Kidney (tissue), 14 donors: Measurements from ENCODE around the gene MED17. TPM values are rescaled to one million over a fixed set of nuclear protein-coding genes. Genes with fewer than 3 reads are reported as not detected.

ENCODE experiments used
- DNase-seq, 5 donors: peaks; one replicate each; pipeline ENCODE4 v3.0.0-alpha.2; 2013 to 2020
- FAIRE-seq: peaks from 2 replicates; lab custom pipeline; 2012; peaks lifted over from hg19 to GRCh38; lab: Jason Lieb, UNC
- H3K27ac ChIP-seq, 2 donors: one replicate each; pipeline ENCODE4 v1.7.0; 2013; ENCODE audit warnings: low read depth in 2 of 2, low read length in 2 of 2, inconsistent platforms in 1 of 2
- H3K27me3 ChIP-seq: one replicate; pipeline ENCODE4 v1.7.1; 2013; ENCODE audit warnings: low read length, inconsistent platforms; ENCODE audit not compliant: control insufficient read depth, insufficient read depth
- H3K36me3 ChIP-seq, 3 donors: one replicate each; pipeline versions ENCODE4 v1.7.0 to v1.7.1; 2013; ENCODE audit warnings: low read length in 3 of 3, control low read depth in 1 of 3, inconsistent platforms in 1 of 3; ENCODE audit not compliant: insufficient read depth in 3 of 3, control insufficient read depth in 2 of 3
- H3K4me1 ChIP-seq, 3 donors: one replicate each; pipeline versions ENCODE4 v1.7.0 to v1.7.1; 2013; ENCODE audit warnings: low read length in 3 of 3, inconsistent platforms in 1 of 3, low read depth in 1 of 3; ENCODE audit not compliant: control insufficient read depth in 2 of 3, insufficient read depth in 2 of 3
- H3K4me3 ChIP-seq, 3 donors: one replicate each; pipeline versions ENCODE4 v1.7.0 to v1.8.1; 2013; ENCODE audit warnings: low read length in 3 of 3, control low read depth in 1 of 3, inconsistent platforms in 1 of 3
- H3K9ac ChIP-seq, 3 donors: one replicate each; pipeline versions ENCODE4 v1.7.0 to v1.7.1; 2013; ENCODE audit warnings: low read length in 3 of 3, control low read depth in 1 of 3, inconsistent platforms in 1 of 3
- H3K9me3 ChIP-seq, 3 donors: one replicate each; pipeline versions ENCODE4 v1.7.0 to v1.7.1; 2013; ENCODE audit warnings: low read length in 3 of 3, control low read depth in 1 of 3, inconsistent platforms in 1 of 3; ENCODE audit not compliant: control insufficient read depth in 2 of 3, insufficient read depth in 1 of 3
- CTCF ChIP-seq: IDR thresholded peaks from 3 replicates; pipeline ENCODE4 v1.5.1; 2012; ENCODE audit warnings: mild to moderate bottlenecking, moderate library complexity, borderline replicate concordance; ENCODE audit not compliant: insufficient read depth; ENCODE audit errors: extremely low read depth
- intact Hi-C: fragments of 100-400 bp; cut with DNase I; formaldehyde crosslinking; loops from one replicate; pipeline ENCODE4 v1.11.1; 2022
- polyA plus RNA-seq: library from polyadenylated mRNA; stranded (reverse); fragments of 350-450 nt; fragmentation: Illumina TruSeq; extraction: RNeasy Lipid Tissue Mini Kit (QIAGEN cat#74804); gene quantifications from one replicate; pipeline ENCODE4 v1.2.3, GENCODE V29; 2014; ENCODE audit warnings: low read depth, low replicate concordance; ENCODE audit not compliant: insufficient read depth
- total RNA-seq: library from RNA; stranded (reverse); fragmentation: NEBNext Ultra II Directional; extraction: Animal tissue kit (Norgen Biotek cat#: 25700); gene quantifications from one replicate; pipeline ENCODE4 v1.2.1, GENCODE V29; 2021
- donor health status: control.
- donor health status: control.
- donor health status: control.
- donor health status: control.
- donor health status: control.
- donor health status: DM: yes; HTN: yes; CAD: no.
- donor health status: Normal renal cell carcinoma (clear cell type).

The MED17 gene
- total and polyA plus RNA-seq, 2 donors from 2014 or later, result 11.7 to 35.4 TPM

- H3K4me3 ChIP-seq, result no peak overlapping the region
- TF ChIP-seq CTCF, result no peak
- no peak for DNase-seq
- H3K9ac ChIP-seq, result no peak overlapping the region
- H3K9me3 ChIP-seq, result no peaks in the 10 kb centered on the region
- H3K36me3 ChIP-seq, result peaks cover 2 to 30% (median 5%) of the 10 kb centered on the region in 3 donors
- no peak for FAIRE-seq
- no peak overlapping the region for H3K27ac ChIP-seq
- intact Hi-C loops, result no loop called here
- H3K27me3 ChIP-seq, result no peaks in the 10 kb centered on the region
- H3K4me1 ChIP-seq, result no peaks in the 10 kb centered on the region
Measured at GRCh38 chr11:93751001-93751400, 33.1 kb upstream of the MED17 start.

GRCh38 chr11:93753241-93753640, 30.8 kb upstream of the MED17 start:
- Histone ChIP-seq H3K9me3 (no peaks in the 10 kb centered on the region), H3K27ac (no peak overlapping the region), H3K4me3 (no peak overlapping the region), H3K27me3 (no peaks in the 10 kb centered on the region), H3K4me1 (no peaks in the 10 kb centered on the region), H3K9ac (no peak overlapping the region), H3K36me3 (peaks cover 6 to 42% (median 18%) of the 10 kb centered on the region in 3 donors)
- intact Hi-C loops, result no loop called here
- FAIRE-seq (no peak), DNase-seq (no peak)
- TF ChIP-seq CTCF, result no peak

- no peak overlapping the region for H3K27ac ChIP-seq
- no peaks in the 10 kb centered on the region for H3K9me3 ChIP-seq
- no peaks in the 10 kb centered on the region for H3K27me3 ChIP-seq
- no peaks in the 10 kb centered on the region for H3K4me1 ChIP-seq
- DNase-seq, result no peak
- no peak for FAIRE-seq
- H3K36me3 ChIP-seq, result peaks cover 8 to 48% (median 23%) of the 10 kb centered on the region in 3 donors
- no peak overlapping the region for H3K4me3 ChIP-seq
- no peak for TF ChIP-seq CTCF
- intact Hi-C loops, result no loop called here
- no peak overlapping the region for H3K9ac ChIP-seq
Measured at GRCh38 chr11:93756748-93757147, 27.3 kb upstream of the MED17 start.

GRCh38 chr11:93757301-93757700, 26.8 kb upstream of the MED17 start:
- DNase-seq (no peak), FAIRE-seq (no peak)
- Histone ChIP-seq H3K4me1 (no peaks in the 10 kb centered on the region), H3K36me3 (peaks cover 8 to 46% (median 23%) of the 10 kb centered on the region in 3 donors), H3K27me3 (no peaks in the 10 kb centered on the region), H3K9ac (no peak overlapping the region), H3K27ac (no peak overlapping the region), H3K9me3 (no peaks in the 10 kb centered on the region), H3K4me3 (no peak overlapping the region)
- no peak for TF ChIP-seq CTCF
- intact Hi-C loops, result no loop called here
